Measurements from ENCODE around the gene CA5B. TPM values are rescaled to one million over a fixed set of nuclear protein-coding genes. Genes with fewer than 3 reads are reported as not detected.

The CA5B gene
- total and polyA plus RNA-seq, 2 donors (not counting 3 experiments of a cell fraction or from before 2014, with no cell fraction given), result 2.3 to 5.6 TPM

DNA sequence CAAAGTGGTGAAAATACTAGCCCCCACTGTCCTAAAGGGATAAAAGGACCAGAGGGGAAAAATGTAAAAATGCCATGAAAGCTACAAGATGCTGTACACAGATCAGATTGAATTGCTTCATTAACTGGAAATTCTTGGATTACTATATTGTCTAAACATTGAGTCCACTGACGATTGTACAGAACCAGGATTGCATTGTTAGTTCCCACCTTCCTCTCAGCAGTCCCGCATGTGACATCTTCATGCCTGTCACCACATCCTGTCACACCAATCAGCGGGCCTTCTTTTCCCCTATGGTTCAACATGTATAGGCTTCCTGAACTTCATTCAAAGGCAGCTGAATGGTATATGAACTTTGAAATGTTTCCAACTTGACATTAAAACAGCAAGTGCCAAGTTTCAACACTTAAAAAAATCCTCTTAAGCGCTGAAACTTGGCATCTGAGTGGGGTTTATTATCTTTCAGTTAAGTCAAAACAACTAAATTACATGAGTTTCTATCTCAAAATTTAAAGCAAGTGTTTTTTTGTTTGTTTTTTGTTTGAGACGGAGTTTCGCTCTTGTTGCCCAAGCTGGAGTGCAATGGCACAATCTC lies 76.8 kb downstream of the CA5B start:
- no peak for TF ChIP-seq GATA2 (IDR thresholded peaks at IDR 0.05; ENCODE audit: insufficient read depth, insufficient read length, low read depth, low read length)
- no peak for TF ChIP-seq MAX (IDR thresholded peaks at IDR 0.05; ENCODE audit: insufficient read depth, insufficient read length)
- TF ChIP-seq JUN (IDR thresholded peaks at IDR 0.05; ENCODE audit: borderline replicate concordance, insufficient read depth, insufficient read length, low read depth), result no peak
- TF ChIP-seq FOS (IDR thresholded peaks at IDR 0.05; ENCODE audit: borderline replicate concordance, insufficient read depth, low read length), result no peak
- TF ChIP-seq EZH2 (IDR thresholded peaks at IDR 0.05; ENCODE audit: borderline replicate concordance, low read depth, low read length, severe bottlenecking), result no peak
- TF ChIP-seq, protein P1, sequence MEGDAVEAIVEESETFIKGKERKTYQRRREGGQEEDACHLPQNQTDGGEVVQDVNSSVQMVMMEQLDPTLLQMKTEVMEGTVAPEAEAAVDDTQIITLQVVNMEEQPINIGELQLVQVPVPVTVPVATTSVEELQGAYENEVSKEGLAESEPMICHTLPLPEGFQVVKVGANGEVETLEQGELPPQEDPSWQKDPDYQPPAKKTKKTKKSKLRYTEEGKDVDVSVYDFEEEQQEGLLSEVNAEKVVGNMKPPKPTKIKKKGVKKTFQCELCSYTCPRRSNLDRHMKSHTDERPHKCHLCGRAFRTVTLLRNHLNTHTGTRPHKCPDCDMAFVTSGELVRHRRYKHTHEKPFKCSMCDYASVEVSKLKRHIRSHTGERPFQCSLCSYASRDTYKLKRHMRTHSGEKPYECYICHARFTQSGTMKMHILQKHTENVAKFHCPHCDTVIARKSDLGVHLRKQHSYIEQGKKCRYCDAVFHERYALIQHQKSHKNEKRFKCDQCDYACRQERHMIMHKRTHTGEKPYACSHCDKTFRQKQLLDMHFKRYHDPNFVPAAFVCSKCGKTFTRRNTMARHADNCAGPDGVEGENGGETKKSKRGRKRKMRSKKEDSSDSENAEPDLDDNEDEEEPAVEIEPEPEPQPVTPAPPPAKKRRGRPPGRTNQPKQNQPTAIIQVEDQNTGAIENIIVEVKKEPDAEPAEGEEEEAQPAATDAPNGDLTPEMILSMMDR (IDR thresholded peaks at IDR 0.05; ENCODE audit: extremely low read depth in 1 of 2, insufficient read depth in 1 of 2, low read depth in 1 of 2, low read length in 2 of 2), result no peak
- no peak for TF ChIP-seq POLR2A (IDR thresholded peaks at IDR 0.05; ENCODE audit: low read depth, low read length)
- no peak for TF ChIP-seq POLR2AphosphoS5 (IDR thresholded peaks at IDR 0.05; ENCODE audit: insufficient read depth, low read depth, low read length)
- H4K20me1 ChIP-seq (replicated peaks; ENCODE audit: control insufficient read depth, extremely low read depth, insufficient read depth, low read length), result no peaks in the 10 kb centered on the region
- FAIRE-seq (no peak), DNase-seq (ENCODE audit: low read depth, low spot score) (no peak)
- dilution Hi-C loops (cut with MboI; ENCODE audit: extremely low pct_ligation_motif_present, low sequenced_read_pairs), result no loop called here
- no peaks in the 10 kb centered on the region for H3K9me1 ChIP-seq (replicated peaks; ENCODE audit: control insufficient read depth, extremely low read depth, insufficient read depth, low read length)
- peaks cover 0 to 4% of the 10 kb centered on the region in 2 experiments for H3K36me3 ChIP-seq (ENCODE audit: control insufficient read depth in 2 of 2, extremely low read depth in 1 of 2, insufficient read depth in 2 of 2, low read length in 2 of 2)
- no peaks in the 10 kb centered on the region for H3K79me2 ChIP-seq (ENCODE audit: control insufficient read depth, insufficient read depth, low read length)
- H3K9me3 ChIP-seq (replicated peaks; ENCODE audit: control insufficient read depth, insufficient read depth, low read length), result no peaks in the 10 kb centered on the region
- no peak overlapping the region for H3K27ac ChIP-seq (ENCODE audit: insufficient read depth, low read depth, low read length)
- H3K27me3 ChIP-seq (ENCODE audit: control insufficient read depth in 2 of 2, insufficient read depth in 2 of 2, low read length in 2 of 2), result no peaks in the 10 kb centered on the region
- no peak overlapping the region for H3K9ac ChIP-seq (replicated peaks; ENCODE audit: extremely low read depth, insufficient read depth, low read length)
- no peak overlapping the region for H3K4me3 ChIP-seq (replicated peaks in 1 of 3; ENCODE audit: insufficient read depth in 1 of 3, low read depth in 1 of 3, low read length in 3 of 3)
- no peak overlapping the region for H3K4me2 ChIP-seq (ENCODE audit: insufficient read depth, low read length)
- CTCF ChIA-PET, result interaction anchor here (0.9 to 1.6 kb wide), 2 partner anchors 11 to 247 kb away, joined by 3 read pairs; no protein-coding TSS in a partner anchor
- H3K4me1 ChIP-seq (ENCODE audit: control insufficient read depth, extremely low read depth, insufficient read depth, low read length), result no peaks in the 10 kb centered on the region
- POLR2A ChIA-PET, result no interaction called here
- H2AFZ ChIP-seq (ENCODE audit: low read depth, low read length), result no peak overlapping the region
- intact Hi-C loops (cut with micrococcal nuclease), result no loop called here
- BruUV-seq (replicated peaks), result no TSS peak

Measured in endothelial cell of umbilical vein (primary cell).